Ramos (cell line): ENCODE data around the gene VIL1.

ENCODE experiments used
- in situ Hi-C: fragments of 300-500 bp; cut with MboI; formaldehyde crosslinking; loops from one replicate; pipeline ENCODE4 v1.14.3; 2022; ENCODE audit warnings: low sequenced_read_pairs; ENCODE audit not compliant: unreplicated experiment

The VIL1 gene

GRCh38 chr2:218404351-218405085 lies 14.4 kb upstream of the VIL1 start:
- in situ Hi-C loops: loop anchor here (10.0 kb wide), 1 partner anchor 250 kb away; the partner anchor contains the start of genes BCS1L and ZNF142

GRCh38 chr2:218405086-218405745 lies 13.7 kb upstream of the VIL1 start:
- in situ Hi-C loops: loop anchor here (10.0 kb wide), 1 partner anchor 250 kb away; the partner anchor contains the start of genes BCS1L and ZNF142

GRCh38 chr2:218405746-218406208 lies 13.1 kb upstream of the VIL1 start:
- in situ Hi-C loops: loop anchor here (10.0 kb wide), 1 partner anchor 249 kb away; the partner anchor contains the start of genes BCS1L and ZNF142

GRCh38 chr2:218406209-218406948 lies 12.5 kb upstream of the VIL1 start:
- in situ Hi-C loops: loop anchor here (10.0 kb wide), 1 partner anchor 248 kb away; the partner anchor contains the start of genes BCS1L and ZNF142

GRCh38 chr2:218406949-218407618 lies 11.8 kb upstream of the VIL1 start:
- in situ Hi-C loops: loop anchor here (10.0 kb wide), 1 partner anchor 248 kb away; the partner anchor contains the start of genes BCS1L and ZNF142

GRCh38 chr2:218407717-218408116 lies 11.2 kb upstream of the VIL1 start:
- in situ Hi-C loops: loop anchor here (10.0 kb wide), 1 partner anchor 247 kb away; the partner anchor contains the start of genes BCS1L and ZNF142

GRCh38 chr2:218418321-218418716 lies 604 bp upstream of the VIL1 start:
- in situ Hi-C loops: no loop called here

GRCh38 chr2:218419630-218420216 lies 800 bp downstream of the VIL1 start:
- in situ Hi-C loops: no loop called here

GRCh38 chr2:218421027-218421426 lies 2.1 kb downstream of the VIL1 start:
- in situ Hi-C loops: no loop called here

- in situ Hi-C loops: no loop called here
Measured at GRCh38 chr2:218422403-218423086, 3.6 kb downstream of the VIL1 start.

- in situ Hi-C loops: no loop called here
Measured at GRCh38 chr2:218423584-218423983, 4.7 kb downstream of the VIL1 start.

GRCh38 chr2:218425531-218425930 lies 6.6 kb downstream of the VIL1 start:
- in situ Hi-C loops: no loop called here

- in situ Hi-C loops: no loop called here
Measured at GRCh38 chr2:218427741-218428140, 8.8 kb downstream of the VIL1 start.

- in situ Hi-C loops: no loop called here
Measured at GRCh38 chr2:218428846-218429558, 10.1 kb downstream of the VIL1 start.

- in situ Hi-C loops: no loop called here
Measured at GRCh38 chr2:218429911-218430692, 11.2 kb downstream of the VIL1 start.

- in situ Hi-C loops: no loop called here
Measured at GRCh38 chr2:218430721-218431120, 11.8 kb downstream of the VIL1 start.

- in situ Hi-C loops: no loop called here
Measured at GRCh38 chr2:218431878-218432277, 13.0 kb downstream of the VIL1 start.
